SU-DHL-6 (cell line): ENCODE results near the gene GNGT1.

Experiments used
- H2AFZ ChIP-seq: fragments of 200-600 bp; sonication (generic); 2 replicates; pipeline ENCODE4 v1.6.1; 2014; ENCODE audit warnings: low read depth, mild to moderate bottlenecking, moderate library complexity, mixed read lengths, antibody characterized with exemption, low read length; ENCODE audit not compliant: severe bottlenecking
- H3F3A ChIP-seq: fragments of 200-600 bp; shearing (Covaris generic); 2 replicates; pipeline ENCODE4 v1.6.0; 2016; ENCODE audit warnings: antibody characterized with exemption, mild to moderate bottlenecking; ENCODE audit not compliant: insufficient read depth
- H3K27ac ChIP-seq: fragments of 200-600 bp; sonication (generic); 2 replicates; pipeline ENCODE4 v1.5.1; 2016; ENCODE audit warnings: low read depth, mild to moderate bottlenecking, low read length, moderate library complexity, mixed read lengths
- H3K27me3 ChIP-seq: fragments of 200-600 bp; sonication (generic), shearing (Covaris generic); 2 replicates; pipeline ENCODE4 v1.6.0; 2014; ENCODE audit warnings: mild to moderate bottlenecking, low read length
- H3K36me3 ChIP-seq: fragments of 200-600 bp; sonication (generic); 2 replicates; pipeline ENCODE4 v1.6.1; 2014; ENCODE audit warnings: mild to moderate bottlenecking, low read length, mixed read lengths
- H3K4me2 ChIP-seq: fragments of 300-600, 200-600 bp; shearing (Covaris generic), sonication (generic); 2 replicates; pipeline ENCODE4 v1.6.0; 2014; ENCODE audit warnings: low read length, low read depth, mild to moderate bottlenecking; ENCODE audit not compliant: poor library complexity, severe bottlenecking
- H3K4me3 ChIP-seq: fragments of 200-600 bp; sonication (generic); 2 replicates; pipeline ENCODE4 v1.5.1; 2014; ENCODE audit warnings: antibody characterized with exemption, low read length, mild to moderate bottlenecking, mixed read lengths; ENCODE audit not compliant: insufficient read depth, poor library complexity, severe bottlenecking
- H3K79me2 ChIP-seq: fragments of 200-600 bp; sonication (generic); 2 replicates; pipeline ENCODE4 v1.6.1; 2014; ENCODE audit warnings: mild to moderate bottlenecking, low read length, moderate library complexity; ENCODE audit not compliant: insufficient read depth
- H3K9ac ChIP-seq: fragments of 200-600 bp; sonication (generic); 2 replicates; pipeline ENCODE4 v1.7.0; 2014; ENCODE audit warnings: mild to moderate bottlenecking, low read length
- H3K9me2 ChIP-seq: fragments of 200-600 bp; sonication (generic); replicated peaks from 2 replicates; pipeline ENCODE4 v1.6.1; 2014; ENCODE audit warnings: low read length; ENCODE audit not compliant: insufficient read depth
- H3K9me3 ChIP-seq: fragments of 200-600 bp; sonication (generic); 2 replicates; pipeline ENCODE4 v1.6.1; 2014; ENCODE audit warnings: low read length, mixed read lengths; ENCODE audit not compliant: insufficient read depth
- H4K20me1 ChIP-seq: fragments of 200-600 bp; sonication (generic); 2 replicates; pipeline ENCODE4 v1.6.1; 2014; ENCODE audit warnings: low read depth, mild to moderate bottlenecking, antibody characterized with exemption, low read length, moderate library complexity, mixed read lengths
- CTCF ChIP-seq: fragments of 200-600 bp; sonication (generic); IDR thresholded peaks from one replicate; pipeline ENCODE4 v1.5.1; 2017; ENCODE audit warnings: antibody characterized with exemption, mild to moderate bottlenecking, low read length, moderate library complexity; ENCODE audit not compliant: insufficient read depth, poor library complexity, severe bottlenecking
- EZH2phosphoT487 ChIP-seq: fragments of 200-600 bp; sonication (generic), shearing (Covaris generic); conservative IDR thresholded peaks from 2 replicates; pipeline ENCODE4 v1.6.1; 2018; ENCODE audit warnings: mild to moderate bottlenecking, antibody characterized with exemption, low read length, moderate library complexity, mixed read lengths

The GNGT1 gene

GRCh38 chr7:93882468-93882867 lies 23.9 kb upstream of the GNGT1 start:
- Histone ChIP-seq H3K36me3 (no peaks in the 10 kb centered on the region), H4K20me1 (no peaks in the 10 kb centered on the region), H2AFZ (no peak overlapping the region), H3K27me3 (no peaks in the 10 kb centered on the region), H3K4me2 (no peak overlapping the region), H3K9ac (no peak overlapping the region), H3K9me3 (0 out of 2 replicates have a peak, but pooled peaks cover 4% of the 10 kb centered on the region), H3F3A (no peaks in the 10 kb centered on the region), H3K4me3 (no peak overlapping the region), H3K27ac (no peak overlapping the region), H3K9me2 (no peaks in the 10 kb centered on the region), H3K79me2 (no peaks in the 10 kb centered on the region)
- TF ChIP-seq CTCF (no peak), EZH2phosphoT487 (no peak)

GRCh38 chr7:93883078-93883916 lies 23.1 kb upstream of the GNGT1 start:
- Histone ChIP-seq H3K27ac (no peak overlapping the region), H3K4me3 (no peak overlapping the region), H3K9me3 (0 out of 2 replicates have a peak, but pooled peaks cover 4% of the 10 kb centered on the region), H3K9ac (no peak overlapping the region), H3K36me3 (no peaks in the 10 kb centered on the region), H4K20me1 (no peaks in the 10 kb centered on the region), H3K79me2 (no peaks in the 10 kb centered on the region), H3K27me3 (no peaks in the 10 kb centered on the region), H3K9me2 (no peaks in the 10 kb centered on the region), H3K4me2 (no peak overlapping the region), H3F3A (no peaks in the 10 kb centered on the region), H2AFZ (no peak overlapping the region)
- peak; percentile 13 for TF ChIP-seq CTCF
- no peak for TF ChIP-seq EZH2phosphoT487

- no peaks in the 10 kb centered on the region for H3K36me3 ChIP-seq
- H3K9ac ChIP-seq = no peak overlapping the region
- no peak for TF ChIP-seq EZH2phosphoT487
- no peak for TF ChIP-seq CTCF
- 0 out of 2 replicates have a peak, but pooled peaks cover 4% of the 10 kb centered on the region for H3K9me3 ChIP-seq
- no peaks in the 10 kb centered on the region for H4K20me1 ChIP-seq
- no peaks in the 10 kb centered on the region for H3K79me2 ChIP-seq
- no peaks in the 10 kb centered on the region for H3F3A ChIP-seq
- H3K4me3 ChIP-seq = no peak overlapping the region
- H3K27ac ChIP-seq = no peak overlapping the region
- no peak overlapping the region for H2AFZ ChIP-seq
- no peaks in the 10 kb centered on the region for H3K27me3 ChIP-seq
- no peak overlapping the region for H3K4me2 ChIP-seq
- H3K9me2 ChIP-seq = no peaks in the 10 kb centered on the region
Observed at GRCh38 chr7:93883917-93884345, 22.4 kb upstream of the GNGT1 start.
